HCT116 (cell line): ENCODE results near the gene EXOSC7. TPM values are rescaled to one million over a fixed set of nuclear protein-coding genes. Genes with fewer than 3 reads are reported as not detected.

Experiments used
- ATAC-seq: fragments of 200-7000 bp; cut with Tn5 transposase; 2 replicates; pipeline ENCODE4 v1.9.1; 2020; ENCODE audit warnings: mild to moderate bottlenecking, moderate library complexity
- BruUV-seq: library from RNA; stranded (reverse); fragments of 400-500 nt; replicated peaks from 2 replicates; lab custom pipeline; 2021; lab: Mats Ljungman, UMichigan
- CTCF ChIA-PET: fragments of 300-600 bp; sonication (Branson Sonifier 250); formaldehyde crosslinking; loops from one replicate; lab custom pipeline; 2021; ENCODE audit warnings: antibody characterized with exemption; lab: Charles Lee
- POLR2A ChIA-PET: fragments of 300-600, 350-600 bp; sonication (Branson Sonifier 250); formaldehyde crosslinking; loops from one replicate; lab custom pipeline; 2021; ENCODE audit warnings: antibody characterized with exemption; lab: Charles Lee
- RAD21 ChIA-PET, 2 experiments: fragments of 300-600 bp; sonication (Branson Sonifier 250); formaldehyde crosslinking; loops; one replicate each; lab custom pipeline; 2023; ENCODE audit warnings: low total read pairs in 2 of 2; ENCODE audit not compliant: uncharacterized antibody in 2 of 2, unreplicated experiment in 2 of 2, low non-redundant PET in 1 of 2; lab: Charles Lee
- DNase-seq: peaks from one replicate; pipeline ENCODE4 v3.0.0-alpha.2; 2010; ENCODE audit warnings: low read depth, low spot score
- H2AFZ ChIP-seq: fragments of 200-600 bp; shearing (Covaris generic), sonication (generic); 2 replicates; pipeline ENCODE4 v1.6.1; 2017; ENCODE audit warnings: low read depth, mixed run types, mixed read lengths, antibody characterized with exemption, low read length; ENCODE audit not compliant: poor library complexity, severe bottlenecking
- H3K27ac ChIP-seq: 2 replicates; pipeline ENCODE4 v1.5.1; 2012; ENCODE audit warnings: low read depth, low read length
- H3K27me3 ChIP-seq: fragments of 200-600 bp; sonication (generic); 2 replicates; pipeline ENCODE4 v1.6.1; 2016; ENCODE audit warnings: mixed run types, low read length, mixed read lengths; ENCODE audit not compliant: insufficient read depth
- H3K36me3 ChIP-seq, 2 experiments: fragments of 200-500 bp in 1 of 2; fragments of 200-600 bp in 1 of 2; sonication (Bioruptor generic) in 1 of 2; sonication (generic) in 1 of 2; 2 replicates each; pipeline versions ENCODE4 v1.5.1 to v1.6.1; 2014 to 2016; ENCODE audit warnings: low read length in 2 of 2, inconsistent platforms in 1 of 2, mixed read lengths in 1 of 2, mixed run types in 1 of 2; ENCODE audit not compliant: insufficient read depth in 2 of 2, control insufficient read depth in 1 of 2
- H3K4me1 ChIP-seq, 2 experiments: fragments of 200-600 bp in 1 of 2; sonication (generic) in 1 of 2; 2 replicates each; pipeline versions ENCODE4 v1.5.1 to v1.6.1; 2012 to 2017; ENCODE audit warnings: low read length in 2 of 2, inconsistent platforms in 1 of 2, mild to moderate bottlenecking in 1 of 2, mixed read lengths in 1 of 2, mixed run types in 1 of 2, moderate library complexity in 1 of 2; ENCODE audit not compliant: insufficient read depth in 2 of 2, control insufficient read depth in 1 of 2
- H3K4me2 ChIP-seq: fragments of 200-600 bp; sonication (generic); 2 replicates; pipeline ENCODE4 v1.6.1; 2017; ENCODE audit warnings: mixed run types, low read length, mixed read lengths
- H3K4me3 ChIP-seq, 2 experiments: fragments of 200-600 bp in 1 of 2; sonication (generic) in 1 of 2; replicated peaks in 1 of 2; 2 replicates each; pipeline ENCODE4 v1.5.1; 2011 to 2016; ENCODE audit warnings: low read length in 2 of 2, control low read depth in 1 of 2, low read depth in 1 of 2, mild to moderate bottlenecking in 1 of 2, mixed read lengths in 1 of 2, mixed run types in 1 of 2
- H3K79me2 ChIP-seq: fragments of 200-600 bp; sonication (generic); 2 replicates; pipeline ENCODE4 v1.6.1; 2017; ENCODE audit warnings: mild to moderate bottlenecking, mixed run types, low read length, moderate library complexity, mixed read lengths; ENCODE audit not compliant: insufficient read depth
- H3K9ac ChIP-seq: fragments of 200-600 bp; sonication (generic); 2 replicates; pipeline ENCODE4 v1.6.1; 2016; ENCODE audit warnings: low read length, mixed read lengths
- H3K9me2 ChIP-seq: fragments of 200-600 bp; sonication (generic), shearing (Covaris generic); 2 replicates; pipeline ENCODE4 v1.6.1; 2017; ENCODE audit warnings: mixed run types, mild to moderate bottlenecking, moderate library complexity; ENCODE audit not compliant: insufficient read depth
- H3K9me3 ChIP-seq, 2 experiments: fragments of 200-500 bp in 1 of 2; fragments of 200-600 bp in 1 of 2; sonication (Bioruptor generic) in 1 of 2; sonication (generic) in 1 of 2; 2 replicates each; pipeline ENCODE4 v1.6.1; 2014 to 2017; ENCODE audit warnings: low read length in 2 of 2, mixed read lengths in 2 of 2, inconsistent platforms in 1 of 2, low read depth in 1 of 2, mild to moderate bottlenecking in 1 of 2, mixed run types in 1 of 2, moderate library complexity in 1 of 2; ENCODE audit not compliant: control insufficient read depth in 1 of 2, insufficient read depth in 1 of 2
- H4K20me1 ChIP-seq: fragments of 200-600 bp; sonication (generic), shearing (Covaris generic); 2 replicates; pipeline ENCODE4 v1.6.1; 2017; ENCODE audit warnings: mixed run types, mild to moderate bottlenecking, moderate library complexity; ENCODE audit not compliant: insufficient read depth
- CBX3 ChIP-seq: IDR thresholded peaks from 2 replicates; pipeline ENCODE4 v1.6.1; 2012; ENCODE audit warnings: low read depth
- CEBPB ChIP-seq: IDR thresholded peaks from 2 replicates; pipeline ENCODE4 v1.6.1; 2012; ENCODE audit warnings: low read depth
- EZH2 ChIP-seq: fragments of 200-600 bp; sonication (generic); IDR thresholded peaks from 2 replicates; pipeline ENCODE4 v1.6.1; 2017; ENCODE audit warnings: antibody characterized with exemption, mixed run types
- EZH2phosphoT487 ChIP-seq: fragments of 200-600 bp; IDR thresholded peaks from 2 replicates; pipeline ENCODE4 v1.6.1; 2018; ENCODE audit warnings: antibody characterized with exemption, borderline replicate concordance
- FOSL1 ChIP-seq: IDR thresholded peaks from 2 replicates; pipeline ENCODE4 v1.6.1; 2012; ENCODE audit warnings: low read depth
- JUND ChIP-seq: IDR thresholded peaks from 2 replicates; pipeline ENCODE4 v1.6.1; 2012
- RAD21 ChIP-seq: IDR thresholded peaks from 2 replicates; pipeline ENCODE4 v1.6.1; 2012; ENCODE audit warnings: low read depth, mild to moderate bottlenecking
- SP1 ChIP-seq: IDR thresholded peaks from 2 replicates; pipeline ENCODE4 v1.6.1; 2012; ENCODE audit warnings: low read depth
- TCF7L2 ChIP-seq: IDR thresholded peaks from 2 replicates; pipeline ENCODE4 v1.7.0; 2011; ENCODE audit warnings: borderline replicate concordance, inconsistent platforms; ENCODE audit not compliant: insufficient read depth, insufficient read length; ENCODE audit errors: extremely low read depth
- YY1 ChIP-seq: IDR thresholded peaks from 2 replicates; pipeline ENCODE4 v1.6.1; 2011; ENCODE audit warnings: low read length, low read depth, moderate library complexity, mild to moderate bottlenecking; ENCODE audit not compliant: insufficient replicate concordance; ENCODE audit errors: extremely low read depth
- ZNF274 ChIP-seq: fragments of 200-500 bp; sonication (Bioruptor generic); IDR thresholded peaks from 2 replicates; pipeline ENCODE4 v1.6.1; 2014; ENCODE audit warnings: mild to moderate bottlenecking, low read depth, low read length, inconsistent platforms
- intact Hi-C: fragments of 100-400 bp; cut with micrococcal nuclease; formaldehyde crosslinking; loops from 2 replicates; pipeline ENCODE4 v1.10.0; 2022
- total RNA-seq: library from RNA; stranded (reverse); gene quantifications from one replicate; pipeline ENCODE4 v1.2.1, GENCODE V29; 2021; ENCODE audit not compliant: unreplicated experiment
- TF ChIP-seq, protein P1 (sequence below): IDR thresholded peaks from 2 replicates; pipeline ENCODE4 v1.6.1; 2011; ENCODE audit warnings: mild to moderate bottlenecking, low read length, moderate library complexity; ENCODE audit not compliant: insufficient replicate concordance; ENCODE audit errors: extremely low read depth
- TF ChIP-seq, protein P2 (sequence below): IDR thresholded peaks from 2 replicates; pipeline ENCODE4 v1.6.1; 2012

EXOSC7 gene
- total RNA-seq, 1 experiment from 2014 or later, result 72.6 TPM

DNA sequence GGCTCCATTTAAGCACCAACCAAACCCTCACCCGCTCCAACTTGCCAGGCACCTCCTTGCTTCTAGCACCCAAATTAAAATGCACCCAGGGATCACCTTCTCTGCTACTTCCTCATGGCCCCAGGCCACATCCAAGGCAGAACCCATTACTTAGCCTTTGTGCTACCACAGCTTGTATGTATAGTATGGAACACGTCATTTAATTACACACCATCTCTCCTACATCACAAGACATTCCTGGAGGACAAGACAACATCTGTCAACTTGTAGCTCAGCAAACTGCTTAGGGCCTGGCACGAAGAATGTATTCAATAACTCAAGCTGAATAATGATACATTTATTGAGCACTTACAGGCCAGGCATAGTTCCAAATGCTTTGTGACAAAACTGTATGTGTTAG lies 23.4 kb upstream of the EXOSC7 start:
- H3K9me2 ChIP-seq, result no peaks in the 10 kb centered on the region
- intact Hi-C loops, result no loop called here
- H3K79me2 ChIP-seq, result peaks cover 6% of the 10 kb centered on the region; the same call in 1 of the 2 replicates
- no TSS peak for BruUV-seq
- no peaks in the 10 kb centered on the region for H3K36me3 ChIP-seq
- no peaks in the 10 kb centered on the region for H3K27me3 ChIP-seq
- H4K20me1 ChIP-seq, result no peaks in the 10 kb centered on the region
- POLR2A ChIA-PET, result no interaction called here
- ATAC-seq (no peak), DNase-seq (no peak)
- no peaks in the 10 kb centered on the region for H3K9me3 ChIP-seq
- H3K4me2 ChIP-seq, result no peak overlapping the region
- no peaks in the 10 kb centered on the region for H3K4me1 ChIP-seq
- TF ChIP-seq YY1, result no peak
- no peak for TF ChIP-seq JUND
- no peak for TF ChIP-seq EZH2
- no peak overlapping the region for H3K27ac ChIP-seq
- RAD21 ChIA-PET, result no interaction called here
- CTCF ChIA-PET, result no interaction called here
- no peak overlapping the region for H3K4me3 ChIP-seq
- no peak overlapping the region for H3K9ac ChIP-seq
- no peak overlapping the region for H2AFZ ChIP-seq

DNA sequence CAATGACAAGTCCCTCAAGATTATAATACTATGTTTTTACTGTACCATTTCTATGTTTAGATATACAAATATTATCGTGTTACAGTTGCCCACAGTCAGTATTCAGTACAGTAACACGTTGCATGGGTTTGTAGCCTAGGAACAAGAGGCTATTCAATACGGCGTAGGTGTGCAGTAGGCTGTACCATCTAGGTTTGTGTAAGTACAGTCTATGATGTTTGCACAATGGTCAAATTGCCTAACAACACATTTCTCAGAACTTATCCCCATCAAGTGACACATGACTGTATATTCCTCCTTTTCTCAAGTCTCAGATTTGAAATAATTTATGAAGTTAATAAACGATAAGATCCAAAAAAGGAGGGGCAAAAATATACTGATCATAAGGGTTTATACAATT lies 21.7 kb upstream of the EXOSC7 start:
- RAD21 ChIA-PET, result no interaction called here
- H4K20me1 ChIP-seq, result no peaks in the 10 kb centered on the region
- no peak overlapping the region for H3K4me3 ChIP-seq
- POLR2A ChIA-PET, result no interaction called here
- no peaks in the 10 kb centered on the region for H3K9me2 ChIP-seq
- TF ChIP-seq, protein P1, sequence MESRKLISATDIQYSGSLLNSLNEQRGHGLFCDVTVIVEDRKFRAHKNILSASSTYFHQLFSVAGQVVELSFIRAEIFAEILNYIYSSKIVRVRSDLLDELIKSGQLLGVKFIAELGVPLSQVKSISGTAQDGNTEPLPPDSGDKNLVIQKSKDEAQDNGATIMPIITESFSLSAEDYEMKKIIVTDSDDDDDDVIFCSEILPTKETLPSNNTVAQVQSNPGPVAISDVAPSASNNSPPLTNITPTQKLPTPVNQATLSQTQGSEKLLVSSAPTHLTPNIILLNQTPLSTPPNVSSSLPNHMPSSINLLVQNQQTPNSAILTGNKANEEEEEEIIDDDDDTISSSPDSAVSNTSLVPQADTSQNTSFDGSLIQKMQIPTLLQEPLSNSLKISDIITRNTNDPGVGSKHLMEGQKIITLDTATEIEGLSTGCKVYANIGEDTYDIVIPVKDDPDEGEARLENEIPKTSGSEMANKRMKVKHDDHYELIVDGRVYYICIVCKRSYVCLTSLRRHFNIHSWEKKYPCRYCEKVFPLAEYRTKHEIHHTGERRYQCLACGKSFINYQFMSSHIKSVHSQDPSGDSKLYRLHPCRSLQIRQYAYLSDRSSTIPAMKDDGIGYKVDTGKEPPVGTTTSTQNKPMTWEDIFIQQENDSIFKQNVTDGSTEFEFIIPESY, result no peak
- no peak for TF ChIP-seq ZNF274
- no peak for TF ChIP-seq CBX3
- TF ChIP-seq, protein P2, sequence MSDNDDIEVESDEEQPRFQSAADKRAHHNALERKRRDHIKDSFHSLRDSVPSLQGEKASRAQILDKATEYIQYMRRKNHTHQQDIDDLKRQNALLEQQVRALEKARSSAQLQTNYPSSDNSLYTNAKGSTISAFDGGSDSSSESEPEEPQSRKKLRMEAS, result no peak
- no peak for TF ChIP-seq CEBPB
- no peak for TF ChIP-seq SP1
- TF ChIP-seq EZH2, result no peak
- no peak for TF ChIP-seq FOSL1
- no peak for TF ChIP-seq RAD21
- no peak for TF ChIP-seq TCF7L2
- no peak for TF ChIP-seq EZH2phosphoT487
- intact Hi-C loops, result no loop called here
- no TSS peak for BruUV-seq
- H3K27ac ChIP-seq, result no peak overlapping the region
- no peaks in the 10 kb centered on the region for H3K36me3 ChIP-seq
- CTCF ChIA-PET, result no interaction called here
- ATAC-seq (no peak), DNase-seq (no peak)
- H3K4me1 ChIP-seq, result no peaks in the 10 kb centered on the region
- no peak overlapping the region for H2AFZ ChIP-seq
- H3K27me3 ChIP-seq, result no peaks in the 10 kb centered on the region
- no peak overlapping the region for H3K9ac ChIP-seq
- H3K9me3 ChIP-seq, result no peaks in the 10 kb centered on the region
- no peak overlapping the region for H3K4me2 ChIP-seq
- peaks cover 6% of the 10 kb centered on the region; the same call in 1 of the 2 replicates for H3K79me2 ChIP-seq
